WI38 (cell line): ENCODE results near the gene PLCD1.
"Not testable (repeated sequence)": the region's sequence is repeated elsewhere in the genome, so short reads cannot be mapped to it uniquely, and the experiment has no call there.

Experiments used
- H3K4me3 ChIP-seq: 2 replicates; pipeline ENCODE4 v1.5.1; 2011; ENCODE audit warnings: low read depth, mild to moderate bottlenecking, control low read depth, low read length
- CTCF ChIP-seq: IDR thresholded peaks from 2 replicates; pipeline ENCODE4 v1.5.1; 2012; ENCODE audit warnings: low read depth, mild to moderate bottlenecking, control low read depth, low read length

The PLCD1 gene

GRCh38 chr3:38043486-38043885, 14.0 kb upstream of the PLCD1 start:
- no peak overlapping the region for H3K4me3 ChIP-seq
- TF ChIP-seq CTCF: no peak

- no peak overlapping the region for H3K4me3 ChIP-seq
- TF ChIP-seq CTCF: no peak
Measured at GRCh38 chr3:38040401-38040800, 11.0 kb upstream of the PLCD1 start.

GRCh38 chr3:38039899-38040261, 10.4 kb upstream of the PLCD1 start:
- no peak overlapping the region; the same call in 1 of the 2 replicates for H3K4me3 ChIP-seq
- no peak for TF ChIP-seq CTCF

- TF ChIP-seq CTCF: no peak
- H3K4me3 ChIP-seq: peak within 1 kb of the TSS; percentile 54
Measured at GRCh38 chr3:38039101-38039898, 9.9 kb upstream of the PLCD1 start, which contains the start of gene DLEC1. DLEC1 (plus strand) TSS chr3:38039208; CDS start chr3:38039226, 18 bp downstream.

- TF ChIP-seq CTCF: no peak
- H3K4me3 ChIP-seq: no peak overlapping the region
Measured at GRCh38 chr3:38038447-38038911, 9.0 kb upstream of the PLCD1 start.

GRCh38 chr3:38036906-38037305, 7.5 kb upstream of the PLCD1 start:
- no peak overlapping the region for H3K4me3 ChIP-seq
- no peak for TF ChIP-seq CTCF

- H3K4me3 ChIP-seq: no peak overlapping the region
- TF ChIP-seq CTCF: no peak
Measured at GRCh38 chr3:38036286-38036685, 6.8 kb upstream of the PLCD1 start.

- not testable (repeated sequence) for H3K4me3 ChIP-seq
Measured at GRCh38 chr3:38034335-38034734, 4.9 kb upstream of the PLCD1 start.

- H3K4me3 ChIP-seq: not testable (repeated sequence)
Measured at GRCh38 chr3:38033586-38033985, 4.1 kb upstream of the PLCD1 start.
